HEK293 (cell line): Measurements from ENCODE around the gene APOBEC3A.
A peak's percentile ranks its signal among the peaks of the same experiment; 100 is the strongest.

Experiments
- CTCF ChIA-PET: fragments of 350-600 bp; formaldehyde crosslinking; extraction: SDS; loops from one replicate; lab custom pipeline; 2021; ENCODE audit warnings: antibody characterized with exemption; lab: Yijun Ruan, JAX
- POLR2A ChIA-PET: fragments of 300-600 bp; formaldehyde crosslinking; extraction: SDS; loops from one replicate; lab custom pipeline; 2020; ENCODE audit warnings: antibody characterized with exemption, inconsistent platforms; lab: Yijun Ruan, JAX
- H3K27ac ChIP-seq: fragments of 200-500 bp; sonication (Bioruptor generic); 2 replicates; pipeline ENCODE4 v1.5.1; 2014; ENCODE audit warnings: low read depth, low read length, control low read depth, inconsistent platforms; ENCODE audit errors: extremely low read depth
- H3K36me3 ChIP-seq, 2 experiments: fragments of 200-500 bp in 1 of 2; sonication (Bioruptor generic) in 1 of 2; 1 replicate in 1 of 2; 2 replicates in 1 of 2; pipeline ENCODE4 v1.5.1; 2014 to 2017; ENCODE audit warnings: inconsistent platforms in 2 of 2, low read length in 2 of 2; ENCODE audit not compliant: control insufficient read depth in 2 of 2, insufficient read depth in 1 of 2
- H3K4me1 ChIP-seq: fragments of 200-500 bp; sonication (Bioruptor generic); 2 replicates; pipeline ENCODE4 v1.5.1; 2014; ENCODE audit warnings: mild to moderate bottlenecking, low read length, inconsistent platforms; ENCODE audit not compliant: control insufficient read depth, insufficient read depth
- H3K4me3 ChIP-seq: 2 replicates; pipeline ENCODE4 v1.5.1; 2011; ENCODE audit warnings: low read depth, mild to moderate bottlenecking, control low read depth, low read length, moderate library complexity
- H3K9me3 ChIP-seq: fragments of 200-500 bp; sonication (Bioruptor generic); 2 replicates; pipeline ENCODE4 v1.5.1; 2014; ENCODE audit warnings: low read depth, low read length, inconsistent platforms; ENCODE audit not compliant: control insufficient read depth, insufficient read depth
- EGR2 ChIP-seq: fragments of 450-650 bp; formaldehyde crosslinking; IDR thresholded peaks from 2 replicates; pipeline ENCODE4 v1.5.1; 2016; ENCODE audit warnings: low read depth, missing biosample characterization, missing genetic modification characterization
- IKZF3 ChIP-seq: fragments of 450-650 bp; IDR thresholded peaks from 2 replicates; pipeline ENCODE4 v1.5.0; 2018; ENCODE audit warnings: missing biosample characterization, mild to moderate bottlenecking, missing genetic modification characterization, moderate library complexity
- SALL2 ChIP-seq: fragments of 450-650 bp; formaldehyde crosslinking; IDR thresholded peaks from 2 replicates; pipeline ENCODE4 v1.5.0; 2017; ENCODE audit warnings: missing biosample characterization, mild to moderate bottlenecking, missing genetic modification characterization, borderline replicate concordance
- ZNF10 ChIP-seq: fragments of 450-650 bp; formaldehyde crosslinking; IDR thresholded peaks from 2 replicates; pipeline ENCODE4 v1.5.1; 2017; ENCODE audit warnings: missing biosample characterization, missing genetic modification characterization
- ZNF138 ChIP-seq: fragments of 450-650 bp; formaldehyde crosslinking; IDR thresholded peaks from 2 replicates; pipeline ENCODE4 v1.5.1; 2016; ENCODE audit warnings: missing biosample characterization, missing genetic modification characterization, borderline replicate concordance
- ZNF324 ChIP-seq: fragments of 450-650 bp; formaldehyde crosslinking; IDR thresholded peaks from 2 replicates; pipeline ENCODE4 v1.5.1; 2016; ENCODE audit warnings: missing biosample characterization, missing genetic modification characterization
- ZNF518A ChIP-seq: fragments of 450-650 bp; formaldehyde crosslinking; conservative IDR thresholded peaks from 2 replicates; pipeline ENCODE4 v1.5.1; 2016; ENCODE audit warnings: low read depth, missing biosample characterization, missing genetic modification characterization
- ZSCAN16 ChIP-seq: fragments of 450-650 bp; formaldehyde crosslinking; IDR thresholded peaks from 2 replicates; pipeline ENCODE4 v1.5.1; 2016; ENCODE audit warnings: missing biosample characterization, missing genetic modification characterization
- TF ChIP-seq, protein P1 (sequence below): fragments of 450-650 bp; formaldehyde crosslinking; IDR thresholded peaks from 2 replicates; pipeline ENCODE4 v1.5.1; 2016; ENCODE audit warnings: missing biosample characterization, missing genetic modification characterization
- TF ChIP-seq, protein P2 (sequence below): IDR thresholded peaks from 2 replicates; pipeline ENCODE4 v1.6.1; 2011; ENCODE audit warnings: mild to moderate bottlenecking, low read depth, low read length, borderline replicate concordance
- TF ChIP-seq, protein P3 (sequence below): fragments of 450-650 bp; formaldehyde crosslinking; IDR thresholded peaks from 2 replicates; pipeline ENCODE4 v1.5.1; 2016; ENCODE audit warnings: missing biosample characterization, missing genetic modification characterization

APOBEC3A gene

GRCh38 chr22:38927033-38927781 lies 30.2 kb upstream of the APOBEC3A start:
- no peaks in the 10 kb centered on the region for H3K9me3 ChIP-seq
- POLR2A ChIA-PET: no interaction called here
- H3K4me1 ChIP-seq: peaks cover 15% of the 10 kb centered on the region
- CTCF ChIA-PET: interaction anchor here (0.6 to 3.6 kb wide), 11 partner anchors 11 to 187 kb away, joined by 3 to 24 read pairs (median 4); partner anchors contain the start of gene CBX6
- H3K4me3 ChIP-seq: no peak overlapping the region
- no peaks in the 10 kb centered on the region for H3K36me3 ChIP-seq
- H3K27ac ChIP-seq: no peak overlapping the region
- TF ChIP-seq ZNF10 (tag by site-specific recombination): no peak
- TF ChIP-seq, protein P1, sequence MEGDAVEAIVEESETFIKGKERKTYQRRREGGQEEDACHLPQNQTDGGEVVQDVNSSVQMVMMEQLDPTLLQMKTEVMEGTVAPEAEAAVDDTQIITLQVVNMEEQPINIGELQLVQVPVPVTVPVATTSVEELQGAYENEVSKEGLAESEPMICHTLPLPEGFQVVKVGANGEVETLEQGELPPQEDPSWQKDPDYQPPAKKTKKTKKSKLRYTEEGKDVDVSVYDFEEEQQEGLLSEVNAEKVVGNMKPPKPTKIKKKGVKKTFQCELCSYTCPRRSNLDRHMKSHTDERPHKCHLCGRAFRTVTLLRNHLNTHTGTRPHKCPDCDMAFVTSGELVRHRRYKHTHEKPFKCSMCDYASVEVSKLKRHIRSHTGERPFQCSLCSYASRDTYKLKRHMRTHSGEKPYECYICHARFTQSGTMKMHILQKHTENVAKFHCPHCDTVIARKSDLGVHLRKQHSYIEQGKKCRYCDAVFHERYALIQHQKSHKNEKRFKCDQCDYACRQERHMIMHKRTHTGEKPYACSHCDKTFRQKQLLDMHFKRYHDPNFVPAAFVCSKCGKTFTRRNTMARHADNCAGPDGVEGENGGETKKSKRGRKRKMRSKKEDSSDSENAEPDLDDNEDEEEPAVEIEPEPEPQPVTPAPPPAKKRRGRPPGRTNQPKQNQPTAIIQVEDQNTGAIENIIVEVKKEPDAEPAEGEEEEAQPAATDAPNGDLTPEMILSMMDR (tag by site-specific recombination): 0 out of 2 replicates have a peak, but pooled peaks have one; percentile 30

DNA sequence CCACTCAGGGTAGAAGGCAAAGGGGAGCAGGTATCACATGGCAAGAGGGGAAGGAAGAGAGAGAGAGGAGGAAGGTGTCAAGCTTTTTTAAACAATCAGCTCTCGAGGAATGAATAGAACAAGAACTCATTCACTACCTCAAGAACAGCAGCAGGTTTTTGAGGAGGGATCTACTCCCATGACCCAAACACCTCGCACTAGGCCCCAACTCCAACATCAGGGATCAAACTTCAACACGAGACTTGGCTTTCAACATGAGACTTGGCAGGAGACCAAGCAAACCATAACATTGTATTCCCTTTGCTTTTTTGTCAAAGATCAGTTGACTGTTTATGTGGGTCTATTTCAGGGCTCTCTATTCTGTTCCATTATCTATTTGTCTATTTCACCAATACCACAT lies 26.9 kb upstream of the APOBEC3A start:
- Histone ChIP-seq H3K9me3 (no peaks in the 10 kb centered on the region), H3K27ac (no peak overlapping the region), H3K4me1 (peaks cover 2% of the 10 kb centered on the region), H3K4me3 (no peak overlapping the region), H3K36me3 (no peaks in the 10 kb centered on the region)
- TF ChIP-seq ZNF518A (tag by site-specific recombination): no peak
- TF ChIP-seq ZNF324: no peak
- no peak for TF ChIP-seq IKZF3 (tag by site-specific recombination)
- TF ChIP-seq EGR2 (tag by site-specific recombination): no peak
- TF ChIP-seq, protein P2, sequence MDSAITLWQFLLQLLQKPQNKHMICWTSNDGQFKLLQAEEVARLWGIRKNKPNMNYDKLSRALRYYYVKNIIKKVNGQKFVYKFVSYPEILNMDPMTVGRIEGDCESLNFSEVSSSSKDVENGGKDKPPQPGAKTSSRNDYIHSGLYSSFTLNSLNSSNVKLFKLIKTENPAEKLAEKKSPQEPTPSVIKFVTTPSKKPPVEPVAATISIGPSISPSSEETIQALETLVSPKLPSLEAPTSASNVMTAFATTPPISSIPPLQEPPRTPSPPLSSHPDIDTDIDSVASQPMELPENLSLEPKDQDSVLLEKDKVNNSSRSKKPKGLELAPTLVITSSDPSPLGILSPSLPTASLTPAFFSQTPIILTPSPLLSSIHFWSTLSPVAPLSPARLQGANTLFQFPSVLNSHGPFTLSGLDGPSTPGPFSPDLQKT: no peak
- no peak for TF ChIP-seq ZSCAN16
- no peak for TF ChIP-seq SALL2 (tag by site-specific recombination)
- TF ChIP-seq, protein P3, sequence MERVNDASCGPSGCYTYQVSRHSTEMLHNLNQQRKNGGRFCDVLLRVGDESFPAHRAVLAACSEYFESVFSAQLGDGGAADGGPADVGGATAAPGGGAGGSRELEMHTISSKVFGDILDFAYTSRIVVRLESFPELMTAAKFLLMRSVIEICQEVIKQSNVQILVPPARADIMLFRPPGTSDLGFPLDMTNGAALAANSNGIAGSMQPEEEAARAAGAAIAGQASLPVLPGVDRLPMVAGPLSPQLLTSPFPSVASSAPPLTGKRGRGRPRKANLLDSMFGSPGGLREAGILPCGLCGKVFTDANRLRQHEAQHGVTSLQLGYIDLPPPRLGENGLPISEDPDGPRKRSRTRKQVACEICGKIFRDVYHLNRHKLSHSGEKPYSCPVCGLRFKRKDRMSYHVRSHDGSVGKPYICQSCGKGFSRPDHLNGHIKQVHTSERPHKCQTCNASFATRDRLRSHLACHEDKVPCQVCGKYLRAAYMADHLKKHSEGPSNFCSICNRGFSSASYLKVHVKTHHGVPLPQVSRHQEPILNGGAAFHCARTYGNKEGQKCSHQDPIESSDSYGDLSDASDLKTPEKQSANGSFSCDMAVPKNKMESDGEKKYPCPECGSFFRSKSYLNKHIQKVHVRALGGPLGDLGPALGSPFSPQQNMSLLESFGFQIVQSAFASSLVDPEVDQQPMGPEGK (tag by site-specific recombination): no peak
- TF ChIP-seq ZNF138: no peak
- POLR2A ChIA-PET: no interaction called here
- CTCF ChIA-PET: interaction anchor here (1.0 kb wide), 1 partner anchor 61 kb away, joined by 3 read pairs; no protein-coding TSS in a partner anchor
